Activated CD4-positive, alpha-beta T cell treated with anti-CD3 and anti-CD28 coated beads for 36 hours (primary cell): Measurements from ENCODE around the gene FRRS1. TPM values are rescaled to one million over a fixed set of nuclear protein-coding genes. Genes with fewer than 3 reads are reported as not detected.
A peak's percentile ranks its signal among the peaks of the same experiment; 100 is the strongest.

Source experiments
- ATAC-seq: fragments of 200-7000 bp; cut with Tn5 transposase; one replicate; pipeline ENCODE4 v1.10.0; 2021; ENCODE audit warnings: mild to moderate bottlenecking, moderate library complexity
- CTCF ChIA-PET: fragments of 350-600 bp; sonication (Branson Sonifier 250); formaldehyde crosslinking; loops from one replicate; lab custom pipeline; 2021; ENCODE audit warnings: antibody characterized with exemption; lab: Charles Lee
- POLR2A ChIA-PET: fragments of 350-600 bp; sonication (Branson Sonifier 250); formaldehyde crosslinking; loops from one replicate; lab custom pipeline; 2021; ENCODE audit warnings: antibody characterized with exemption, inconsistent platforms; lab: Charles Lee
- DNase-seq: peaks from one replicate; pipeline ENCODE4 v3.0.0-alpha.2; 2020
- H3K27ac Mint-ChIP-seq: one replicate; pipeline ENCODE4 v1.8.0; 2021; ENCODE audit warnings: mixed read lengths
- H3K27me3 Mint-ChIP-seq: one replicate; pipeline ENCODE4 v1.8.0; 2021; ENCODE audit warnings: mixed read lengths
- H3K36me3 Mint-ChIP-seq: one replicate; pipeline ENCODE4 v1.8.0; 2021; ENCODE audit warnings: low read depth, mixed read lengths
- H3K4me1 Mint-ChIP-seq: one replicate; pipeline ENCODE4 v1.8.0; 2021; ENCODE audit warnings: mixed read lengths
- H3K4me3 Mint-ChIP-seq: one replicate; pipeline ENCODE4 v1.8.0; 2021; ENCODE audit warnings: mild to moderate bottlenecking, moderate library complexity, mixed read lengths
- H3K9me3 Mint-ChIP-seq: one replicate; pipeline ENCODE4 v1.8.0; 2021; ENCODE audit warnings: low read depth, mixed read lengths
- intact Hi-C, 2 experiments: fragments of 100-400 bp; cut with DNase I in 1 of 2; cut with micrococcal nuclease in 1 of 2; formaldehyde crosslinking; loops; one replicate each; pipeline versions ENCODE4 v1.14.2 to v1.15.1; 2022 to 2024; cut with DNase I, micrococcal nuclease
- total RNA-seq, 2 experiments: library from RNA; stranded (reverse); gene quantifications; one replicate each; pipeline ENCODE4 v1.2.3, GENCODE V29; 2021

FRRS1 gene
- total RNA-seq, 2 experiments from 2014 or later: 2.0 to 2.9 TPM

- no peaks in the 10 kb centered on the region for H3K36me3 Mint-ChIP-seq
- CTCF ChIA-PET: interaction anchor here (0.6 to 2.3 kb wide), 2 partner anchors 12 to 164 kb away, joined by 3 to 6 read pairs; partner anchors contain the start of gene FRRS1
- ATAC-seq (no peak), DNase-seq (no peak)
- H3K27me3 Mint-ChIP-seq: peaks cover 2% of the 10 kb centered on the region
- intact Hi-C loops: no loop called here
- H3K4me3 Mint-ChIP-seq: no peak overlapping the region
- H3K27ac Mint-ChIP-seq: no peak overlapping the region
- POLR2A ChIA-PET: no interaction called here
- H3K9me3 Mint-ChIP-seq: peaks cover 3% of the 10 kb centered on the region
- peaks cover 35% of the 10 kb centered on the region for H3K4me1 Mint-ChIP-seq
Observed at GRCh38 chr1:99754055-99754626, 12.3 kb downstream of the FRRS1 start.

GRCh38 chr1:99751877-99752504 lies 14.4 kb downstream of the FRRS1 start:
- no peak overlapping the region for H3K4me3 Mint-ChIP-seq
- H3K27me3 Mint-ChIP-seq: peaks cover 2% of the 10 kb centered on the region
- no peaks in the 10 kb centered on the region for H3K36me3 Mint-ChIP-seq
- H3K9me3 Mint-ChIP-seq: no peaks in the 10 kb centered on the region
- POLR2A ChIA-PET: interaction anchor here (0.5 kb wide), 1 partner anchor 1567 kb away, joined by 3 read pairs; no protein-coding TSS in a partner anchor
- H3K27ac Mint-ChIP-seq: peak overlapping the region; percentile 52
- ATAC-seq: peak; percentile 85
- peaks cover 25% of the 10 kb centered on the region for H3K4me1 Mint-ChIP-seq
- CTCF ChIA-PET: no interaction called here
- DNase-seq: peak; percentile 36
- intact Hi-C loops: loop anchor here in 1 of 2 experiments (2.0 kb wide), 1 partner anchor 33 kb away; no protein-coding TSS in a partner anchor

- H3K4me3 Mint-ChIP-seq: no peak overlapping the region
- intact Hi-C loops: no loop called here
- POLR2A ChIA-PET: no interaction called here
- peaks cover 2% of the 10 kb centered on the region for H3K27me3 Mint-ChIP-seq
- H3K27ac Mint-ChIP-seq: peak overlapping the region; percentile 0
- CTCF ChIA-PET: interaction anchor here (1.4 kb wide), 1 partner anchor 10 kb away, joined by 4 read pairs; no protein-coding TSS in a partner anchor
- peak; percentile 15 for DNase-seq
- no peaks in the 10 kb centered on the region for H3K36me3 Mint-ChIP-seq
- peaks cover 21% of the 10 kb centered on the region for H3K4me1 Mint-ChIP-seq
- no peaks in the 10 kb centered on the region for H3K9me3 Mint-ChIP-seq
- ATAC-seq: peak; percentile 64
Observed at GRCh38 chr1:99749504-99750347, 16.7 kb downstream of the FRRS1 start.

GRCh38 chr1:99748419-99748818 lies 18.0 kb downstream of the FRRS1 start:
- intact Hi-C loops: no loop called here
- CTCF ChIA-PET: interaction anchor here (1.4 kb wide), 1 partner anchor 11 kb away, joined by 4 read pairs; no protein-coding TSS in a partner anchor
- H3K4me1 Mint-ChIP-seq: peaks cover 21% of the 10 kb centered on the region

GRCh38 chr1:99745684-99746083 lies 20.8 kb downstream of the FRRS1 start:
- H3K27ac Mint-ChIP-seq: no peak overlapping the region
- ATAC-seq (no peak), DNase-seq (no peak)
- H3K9me3 Mint-ChIP-seq: no peaks in the 10 kb centered on the region
- no peak overlapping the region for H3K4me3 Mint-ChIP-seq
- ChIA-PET POLR2A (no interaction called here), CTCF (interaction anchor here (0.6 kb wide), 1 partner anchor 815 kb away, joined by 4 read pairs; no protein-coding TSS in a partner anchor)
- H3K36me3 Mint-ChIP-seq: no peaks in the 10 kb centered on the region
- H3K4me1 Mint-ChIP-seq: peaks cover 10% of the 10 kb centered on the region
- intact Hi-C loops: no loop called here
- H3K27me3 Mint-ChIP-seq: no peaks in the 10 kb centered on the region

More at GRCh38 chr1:99748419-99748818, 18.0 kb downstream of the FRRS1 start:
- no peak for DNase-seq
- no peaks in the 10 kb centered on the region for H3K36me3 Mint-ChIP-seq
- POLR2A ChIA-PET: interaction anchor here (0.7 kb wide), 1 partner anchor 16 kb away, joined by 5 read pairs; no protein-coding TSS in a partner anchor
- no peak overlapping the region for H3K4me3 Mint-ChIP-seq
- no peak for ATAC-seq
- H3K27me3 Mint-ChIP-seq: no peaks in the 10 kb centered on the region
- no peaks in the 10 kb centered on the region for H3K9me3 Mint-ChIP-seq
- no peak overlapping the region for H3K27ac Mint-ChIP-seq

GRCh38 chr1:99745061-99745460 lies 21.4 kb downstream of the FRRS1 start:
- no peak overlapping the region for H3K27ac Mint-ChIP-seq
- ATAC-seq (no peak), DNase-seq (no peak)
- ChIA-PET POLR2A (no interaction called here), CTCF (interaction anchor here (0.6 kb wide), 1 partner anchor 815 kb away, joined by 4 read pairs; no protein-coding TSS in a partner anchor)
- no peaks in the 10 kb centered on the region for H3K27me3 Mint-ChIP-seq
- H3K4me1 Mint-ChIP-seq: peaks cover 5% of the 10 kb centered on the region
- no peaks in the 10 kb centered on the region for H3K36me3 Mint-ChIP-seq
- intact Hi-C loops: no loop called here
- no peak overlapping the region for H3K4me3 Mint-ChIP-seq
- no peaks in the 10 kb centered on the region for H3K9me3 Mint-ChIP-seq

GRCh38 chr1:99740141-99740540 lies 26.3 kb downstream of the FRRS1 start:
- H3K4me1 Mint-ChIP-seq: no peaks in the 10 kb centered on the region
- DNase-seq (no peak), ATAC-seq (no peak)
- ChIA-PET POLR2A (no interaction called here), CTCF (interaction anchor here (1.8 to 2.3 kb wide), 2 partner anchors 11 to 30 kb away, joined by 4 to 9 read pairs; no protein-coding TSS in a partner anchor)
- H3K36me3 Mint-ChIP-seq: no peaks in the 10 kb centered on the region
- no peak overlapping the region for H3K27ac Mint-ChIP-seq
- no peak overlapping the region for H3K4me3 Mint-ChIP-seq
- no peaks in the 10 kb centered on the region for H3K9me3 Mint-ChIP-seq
- intact Hi-C loops: no loop called here
- no peaks in the 10 kb centered on the region for H3K27me3 Mint-ChIP-seq

GRCh38 chr1:99738858-99739465 lies 27.5 kb downstream of the FRRS1 start:
- Mint-ChIP-seq H3K4me3 (no peak overlapping the region), H3K9me3 (no peaks in the 10 kb centered on the region), H3K27me3 (no peaks in the 10 kb centered on the region), H3K27ac (no peak overlapping the region), H3K36me3 (no peaks in the 10 kb centered on the region), H3K4me1 (no peaks in the 10 kb centered on the region)
- ChIA-PET POLR2A (interaction anchor here (0.8 kb wide), 1 partner anchor 504 kb away, joined by 3 read pairs; no protein-coding TSS in a partner anchor), CTCF (interaction anchor here (0.7 to 2.3 kb wide), 3 partner anchors 10 to 868 kb away, joined by 4 to 9 read pairs (median 4); no protein-coding TSS in a partner anchor)
- ATAC-seq: no peak
- no peak for DNase-seq
- intact Hi-C loops: no loop called here

GRCh38 chr1:99737016-99737415 lies 29.4 kb downstream of the FRRS1 start:
- intact Hi-C loops: no loop called here
- peak; percentile 44 for ATAC-seq

GRCh38 chr1:99735852-99736251 lies 30.6 kb downstream of the FRRS1 start:
- CTCF ChIA-PET: no interaction called here
- DNase-seq: no peak
- intact Hi-C loops: no loop called here
- ATAC-seq: no peak
- H3K4me1 Mint-ChIP-seq: no peaks in the 10 kb centered on the region
- peaks cover 2% of the 10 kb centered on the region for H3K27me3 Mint-ChIP-seq
- H3K4me3 Mint-ChIP-seq: no peak overlapping the region
- POLR2A ChIA-PET: no interaction called here
- no peak overlapping the region for H3K27ac Mint-ChIP-seq
- no peaks in the 10 kb centered on the region for H3K9me3 Mint-ChIP-seq
- no peaks in the 10 kb centered on the region for H3K36me3 Mint-ChIP-seq

More at GRCh38 chr1:99737016-99737415, 29.4 kb downstream of the FRRS1 start:
- Mint-ChIP-seq H3K36me3 (no peaks in the 10 kb centered on the region), H3K4me3 (no peak overlapping the region), H3K27ac (no peak overlapping the region), H3K9me3 (no peaks in the 10 kb centered on the region), H3K27me3 (peaks cover 2% of the 10 kb centered on the region), H3K4me1 (no peaks in the 10 kb centered on the region)
- DNase-seq: no peak
- ChIA-PET CTCF (no interaction called here), POLR2A (no interaction called here)
